GM20000 (cell line): ENCODE measurements around the gene PLEKHM1.
A peak's percentile ranks its signal among the peaks of the same experiment; 100 is the strongest.

Experiments used
- DNase-seq: peaks from one replicate; pipeline ENCODE4 v3.0.0; 2012; ENCODE audit warnings: low spot score
- CTCF ChIP-seq: IDR thresholded peaks from 2 replicates; pipeline ENCODE4 v1.5.1; 2012; ENCODE audit warnings: mild to moderate bottlenecking, control low read depth; ENCODE audit errors: extremely low read depth, missing control alignments

Gene PLEKHM1

GRCh38 chr17:45436161-45436560, 54.4 kb downstream of the PLEKHM1 start:
- TF ChIP-seq CTCF = no peak
- no peak for DNase-seq

GRCh38 chr17:45435481-45435880, 55.0 kb downstream of the PLEKHM1 start:
- no peak for TF ChIP-seq CTCF
- DNase-seq = no peak

- DNase-seq = no peak
- TF ChIP-seq CTCF = no peak
Observed at GRCh38 chr17:45433159-45433535, 57.4 kb downstream of the PLEKHM1 start.

- TF ChIP-seq CTCF = no peak
- DNase-seq = no peak
Observed at GRCh38 chr17:45432405-45433158, 57.9 kb downstream of the PLEKHM1 start, which contains the start of gene ARHGAP27. Gene ARHGAP27 (minus strand): TSS chr17:45432870. CDS start chr17:45430279, 2,591 bp downstream.

- peak; percentile 97 for DNase-seq
- TF ChIP-seq CTCF = no peak
Observed at GRCh38 chr17:45431531-45432404, 58.8 kb downstream of the PLEKHM1 start.

GRCh38 chr17:45430738-45431530, 59.6 kb downstream of the PLEKHM1 start:
- no peak for TF ChIP-seq CTCF
- DNase-seq = peak; percentile 93
